HG03045 (cell line): ENCODE data around the gene FAM219A.
"Not testable (repeated sequence)": the region's sequence is repeated elsewhere in the genome, so short reads cannot be mapped to it uniquely, and the experiment has no call there.

Experiments
- ATAC-seq: cut with Tn5 transposase; IDR thresholded peaks from one replicate; pipeline ENCODE4 v1.9.1; 2021; ENCODE audit warnings: mild to moderate bottlenecking, moderate library complexity; ENCODE audit not compliant: unreplicated experiment

The FAM219A gene

GRCh38 chr9:34446468-34446891 is 11.9 kb downstream of the FAM219A start:
- ATAC-seq = no peak

- no peak for ATAC-seq
Measured at GRCh38 chr9:34443976-34444375, 14.4 kb downstream of the FAM219A start.

GRCh38 chr9:34443533-34443932 is 14.8 kb downstream of the FAM219A start:
- ATAC-seq = no peak

DNA sequence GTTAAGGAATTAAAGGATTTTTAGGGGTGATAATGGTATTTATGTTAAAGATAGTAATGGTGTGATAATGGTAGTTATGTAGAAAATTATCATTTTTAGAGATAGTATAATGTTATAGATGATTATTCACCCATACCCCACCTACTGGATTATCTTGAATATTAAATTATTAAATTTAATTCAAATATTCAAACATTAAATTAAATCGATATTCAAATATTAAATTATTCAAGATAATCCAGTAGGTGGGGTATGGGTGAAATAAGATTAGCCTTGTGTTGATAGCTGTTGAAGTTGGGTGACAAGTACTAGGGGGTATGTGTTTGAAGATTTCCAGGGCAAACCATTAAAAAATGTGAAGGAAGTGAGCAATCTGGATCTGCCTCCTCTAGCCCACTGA is 15.6 kb downstream of the FAM219A start:
- ATAC-seq = no peak

GRCh38 chr9:34440017-34440416 is 18.4 kb downstream of the FAM219A start:
- no peak for ATAC-seq

- not testable (repeated sequence) for ATAC-seq
Measured at GRCh38 chr9:34438465-34438864, 19.9 kb downstream of the FAM219A start.

DNA sequence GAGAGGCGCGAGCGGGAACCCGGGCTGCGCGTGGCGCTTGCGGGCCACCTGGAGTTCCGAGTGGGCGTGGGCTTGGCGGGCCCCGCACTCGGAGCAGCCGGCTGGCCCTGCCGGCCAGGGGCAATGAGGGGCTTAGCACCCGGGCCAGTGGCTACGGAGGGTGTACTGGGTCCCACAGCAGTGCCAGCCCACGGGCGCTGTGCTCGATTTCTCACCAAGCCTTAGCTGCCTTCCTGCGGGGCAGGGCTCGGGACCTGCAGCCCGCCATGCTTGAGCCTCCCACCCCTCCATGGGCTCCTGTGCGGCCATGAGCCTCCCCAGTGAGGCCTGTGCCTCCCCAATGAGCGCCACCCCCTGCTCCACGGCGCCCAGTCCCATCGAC is 20.5 kb downstream of the FAM219A start:
- ATAC-seq = not testable (repeated sequence)

- ATAC-seq = no peak
Measured at GRCh38 chr9:34437006-34437925, 21.1 kb downstream of the FAM219A start.

DNA sequence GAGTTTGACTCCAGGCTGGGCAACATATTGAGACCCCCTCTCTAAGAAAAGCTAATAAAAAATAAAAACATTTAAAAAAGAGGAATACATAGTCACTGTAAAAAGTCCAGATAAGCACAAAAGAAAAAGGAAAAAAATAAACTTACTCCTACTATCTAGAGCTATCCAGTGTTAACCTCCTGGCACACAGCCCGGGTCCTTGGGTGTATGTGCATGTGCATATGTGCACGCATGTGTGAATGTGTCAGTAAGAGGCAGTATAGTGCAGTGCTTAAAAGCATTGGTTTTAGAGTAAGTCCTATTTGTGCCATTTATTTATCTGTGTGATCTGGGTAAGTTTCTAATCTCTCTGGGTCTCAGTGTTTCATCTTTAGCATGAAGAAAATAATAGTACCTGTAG is 26.7 kb downstream of the FAM219A start:
- ATAC-seq = no peak

DNA sequence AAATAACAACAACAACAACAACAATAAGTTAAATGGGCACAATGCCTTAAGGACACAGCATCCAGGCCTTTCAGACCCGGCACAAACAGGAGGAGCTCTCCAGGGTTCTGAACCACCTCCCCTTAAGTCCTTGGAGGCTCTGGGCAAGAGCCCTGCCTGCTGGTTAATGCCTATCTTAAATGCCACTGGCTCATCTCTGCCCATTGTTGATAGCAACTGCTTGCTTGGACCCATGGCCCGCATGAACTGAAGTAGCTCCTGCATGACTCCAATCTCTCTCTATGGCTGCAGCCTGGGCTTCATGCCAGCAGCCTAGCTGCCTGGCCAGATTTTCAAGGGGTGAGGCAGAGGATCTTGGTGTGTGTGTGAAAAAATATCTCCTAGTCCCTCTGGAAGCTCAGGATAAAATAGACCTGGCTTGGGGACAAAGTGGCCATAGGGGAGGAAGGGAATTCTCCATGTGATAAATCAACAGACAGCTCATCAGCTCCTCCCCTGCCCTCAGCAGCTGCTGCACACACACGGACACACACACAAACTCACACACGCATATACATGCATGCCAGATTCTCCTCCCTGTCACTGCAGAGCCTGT is 27.4 kb downstream of the FAM219A start:
- ATAC-seq = no peak

GRCh38 chr9:34428325-34428958 is 29.9 kb downstream of the FAM219A start:
- ATAC-seq = no peak

GRCh38 chr9:34426347-34427074 is 31.9 kb downstream of the FAM219A start:
- no peak for ATAC-seq

GRCh38 chr9:34419716-34420504 is 38.5 kb downstream of the FAM219A start:
- ATAC-seq = no peak

DNA sequence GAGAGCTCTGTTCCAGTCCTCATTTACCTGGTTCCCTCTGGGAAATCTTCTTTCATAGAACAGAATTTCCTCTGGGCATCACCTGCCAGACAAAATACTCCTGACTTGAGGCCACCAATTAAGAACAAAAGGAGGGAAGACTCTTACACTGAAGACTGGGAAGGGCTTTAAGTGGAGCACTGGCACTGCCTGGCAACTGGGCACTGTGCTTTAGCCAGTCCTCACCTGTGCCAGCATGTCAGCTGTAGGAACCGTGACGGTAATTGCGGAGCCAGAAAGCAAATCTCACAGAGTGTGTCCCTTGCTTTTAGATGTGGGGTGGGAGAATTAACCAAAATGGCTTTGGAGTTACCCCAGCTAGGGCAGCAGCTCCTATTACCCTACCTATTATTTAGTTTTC is 40.6 kb downstream of the FAM219A start:
- no peak for ATAC-seq

DNA sequence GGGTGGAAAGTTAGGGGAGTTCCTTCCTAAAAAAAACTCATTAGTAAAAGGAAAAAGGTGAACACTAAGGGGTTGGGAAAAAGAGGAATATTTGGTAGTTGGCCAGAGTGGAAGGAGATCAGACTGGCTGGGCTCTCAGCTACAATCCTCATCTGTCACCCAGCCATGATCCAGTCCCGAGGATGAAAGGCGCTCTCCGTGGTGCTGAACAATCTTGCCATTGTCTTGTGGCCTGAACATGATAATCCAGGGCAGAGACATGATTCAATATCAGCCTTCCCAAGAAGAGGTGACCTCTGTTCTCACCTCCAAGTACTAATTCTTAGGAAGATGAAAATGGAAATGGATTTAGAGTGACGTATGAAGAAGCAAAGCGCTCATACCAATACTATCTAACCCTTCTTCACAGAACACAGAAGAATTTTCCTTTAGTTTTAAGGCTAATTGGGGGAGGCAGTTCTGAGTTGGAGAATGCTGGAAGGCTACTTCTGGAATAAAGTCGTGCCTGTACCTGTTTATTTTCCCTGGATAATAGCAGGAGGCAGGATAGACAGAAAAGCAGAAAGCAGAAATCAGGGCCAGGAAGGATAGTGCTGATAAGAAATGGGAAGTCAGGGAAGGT is 45.0 kb downstream of the FAM219A start:
- ATAC-seq = no peak

DNA sequence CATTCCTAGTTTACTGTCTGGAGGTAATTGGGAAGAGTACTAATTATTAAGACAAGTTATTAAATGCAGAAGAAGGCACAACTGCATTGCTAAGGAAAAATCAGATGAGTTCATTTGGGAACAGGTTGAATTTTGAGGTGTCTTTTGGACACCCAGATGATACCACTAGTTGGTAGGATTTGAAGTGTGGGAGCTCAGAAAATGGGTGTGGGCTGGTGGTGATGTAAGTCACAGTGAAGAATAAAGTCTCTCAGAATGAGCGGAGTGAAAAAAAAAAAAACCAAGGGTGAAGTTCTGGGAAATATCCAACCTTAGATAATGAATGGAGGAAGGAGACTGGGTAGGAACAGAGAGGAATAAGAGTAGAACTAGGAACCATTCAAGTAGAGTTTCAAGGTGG is 46.0 kb downstream of the FAM219A start:
- ATAC-seq = no peak

DNA sequence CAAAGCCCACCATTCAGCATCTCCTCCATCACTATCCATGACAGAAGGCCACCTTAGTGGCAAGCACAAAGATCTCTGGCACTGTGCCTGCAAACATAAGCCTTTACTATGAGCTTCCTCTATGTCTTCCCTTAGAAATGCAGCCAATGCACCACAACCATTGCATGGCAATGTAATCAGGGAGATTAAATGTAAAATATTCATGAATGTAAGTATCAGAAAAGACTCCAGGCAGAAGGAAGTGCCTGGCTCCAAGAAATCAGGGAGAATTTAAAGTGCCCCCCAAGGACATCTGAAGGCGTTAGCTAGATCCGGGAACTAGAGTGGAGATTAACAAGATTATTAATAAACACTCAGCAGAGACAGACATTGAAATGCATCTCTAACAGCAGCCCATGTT is 49.2 kb downstream of the FAM219A start:
- no peak for ATAC-seq

DNA sequence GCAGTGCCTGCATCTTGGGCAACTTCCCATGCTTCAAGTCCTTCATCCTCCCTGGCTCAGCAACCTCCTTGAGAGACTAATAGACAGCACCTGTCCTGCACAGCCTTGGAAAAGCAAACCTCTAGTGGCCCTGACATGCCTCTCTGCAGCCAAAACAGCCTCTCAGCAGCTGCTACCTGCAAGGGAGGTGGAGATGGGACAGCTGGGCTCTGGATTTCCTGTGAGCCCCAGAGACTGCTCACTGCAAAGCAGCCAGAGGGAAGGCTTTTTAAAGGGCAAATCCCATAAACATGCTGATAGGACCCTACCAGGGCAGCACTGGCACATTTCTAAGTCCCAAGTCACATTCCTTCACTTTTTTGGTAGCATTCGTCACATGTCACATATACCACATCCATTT is 50.2 kb downstream of the FAM219A start:
- no peak for ATAC-seq

DNA sequence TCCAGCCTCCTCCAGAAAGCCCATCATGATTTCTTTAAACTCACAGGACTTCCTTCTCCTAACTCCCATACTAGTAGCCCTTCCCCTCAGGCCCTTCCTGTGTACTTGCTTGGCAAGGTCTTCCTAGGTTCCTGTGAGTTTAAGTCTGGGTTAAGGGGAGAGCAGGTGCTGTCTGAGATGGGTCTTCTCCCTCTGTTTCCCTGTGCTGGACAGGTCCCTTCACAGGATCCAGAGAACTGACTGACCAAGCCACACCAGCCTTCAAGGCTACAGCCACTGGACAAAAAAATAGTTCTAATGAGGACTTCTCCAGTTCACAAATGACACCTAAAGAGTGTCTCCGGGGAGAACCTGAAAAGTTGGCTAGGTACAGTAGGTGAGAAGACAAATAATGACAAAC is 52.2 kb downstream of the FAM219A start:
- no peak for ATAC-seq

DNA sequence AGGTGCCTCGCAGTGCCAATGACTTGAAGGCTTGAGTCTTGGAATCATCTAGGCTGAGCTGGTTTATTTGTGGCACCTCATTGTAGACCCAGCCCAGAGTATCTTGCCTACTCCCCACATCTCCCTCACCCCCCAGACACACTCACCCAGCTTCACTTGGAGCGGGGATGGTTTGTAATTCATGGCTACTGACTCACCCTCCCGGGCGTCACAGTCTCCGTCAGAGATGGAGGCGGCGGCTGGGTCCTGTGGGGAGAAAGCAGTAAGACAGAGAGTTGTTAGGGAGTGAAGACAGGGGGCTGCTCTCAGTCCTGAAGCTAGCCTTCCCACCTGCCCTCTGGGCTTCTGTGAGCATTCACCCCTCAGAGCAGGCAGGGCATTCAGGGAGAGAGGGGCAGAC is 52.7 kb downstream of the FAM219A start:
- ATAC-seq = no peak
